B cell (primary cell): ENCODE results near the gene ATRIP. TPM values are rescaled to one million over a fixed set of nuclear protein-coding genes. Genes with fewer than 3 reads are reported as not detected.

ENCODE experiments used
- ATAC-seq: fragments of 200-7000 bp; cut with Tn5 transposase; one replicate; pipeline ENCODE4 v1.10.0; 2021; ENCODE audit warnings: low read depth, mild to moderate bottlenecking, moderate number of reproducible peaks, moderate library complexity
- CTCF ChIA-PET: fragments of 350-600 bp; sonication (Branson Sonifier 250); formaldehyde crosslinking; loops from one replicate; lab custom pipeline; 2021; ENCODE audit warnings: antibody characterized with exemption, inconsistent platforms; lab: Charles Lee
- POLR2A ChIA-PET: fragments of 350-600 bp; sonication (Branson Sonifier 250); formaldehyde crosslinking; loops from one replicate; lab custom pipeline; 2021; ENCODE audit warnings: antibody characterized with exemption; lab: Charles Lee
- DNase-seq: peaks from one replicate; pipeline ENCODE4 v3.0.0; 2013
- H2AFZ ChIP-seq: 2 replicates; pipeline ENCODE4 v1.6.1; 2012; ENCODE audit warnings: mild to moderate bottlenecking, low read depth, low read length; ENCODE audit not compliant: insufficient read depth, poor library complexity, severe bottlenecking
- H3K27ac ChIP-seq, 2 donors: 1 replicate in 1 of 2; 2 replicates in 1 of 2; pipeline ENCODE4 v1.5.1; 2012 to 2013; ENCODE audit warnings: low read length in 2 of 2, mild to moderate bottlenecking in 2 of 2, moderate library complexity in 1 of 2
- H3K27me3 ChIP-seq, 4 experiments: fragments of 200-600 bp in 1 of 4; sonication (generic) in 1 of 4; replicated peaks in 1 of 4; 1 replicate in 2 of 4; 2 replicates in 2 of 4; pipeline versions ENCODE4 v1.6.1 to v1.7.0; 2013 to 2016; ENCODE audit warnings: low read length in 3 of 4, mild to moderate bottlenecking in 2 of 4, mixed read lengths in 1 of 4, moderate library complexity in 1 of 4; ENCODE audit not compliant: insufficient read depth in 4 of 4, control insufficient read depth in 3 of 4; ENCODE audit errors: control extremely low read depth in 1 of 4
- H3K36me3 ChIP-seq, 2 experiments: replicated peaks in 1 of 2; 1 replicate in 1 of 2; 2 replicates in 1 of 2; pipeline versions ENCODE4 v1.6.1 to v1.7.1; 2013; ENCODE audit warnings: low read length in 1 of 2; ENCODE audit not compliant: insufficient read depth in 2 of 2, control insufficient read depth in 1 of 2; ENCODE audit errors: control extremely low read depth in 1 of 2, extremely low read depth in 1 of 2
- H3K4me1 ChIP-seq, 2 donors: fragments of 200-600 bp in 1 of 2; sonication (generic) in 1 of 2; 1 replicate in 1 of 2; 2 replicates in 1 of 2; pipeline versions ENCODE4 v1.5.1 to v1.6.1; 2013 to 2017; ENCODE audit warnings: low read length in 2 of 2; ENCODE audit not compliant: control insufficient read depth in 2 of 2, insufficient read depth in 2 of 2
- H3K4me2 ChIP-seq: replicated peaks from 2 replicates; pipeline ENCODE3; 2012; ENCODE audit warnings: mild to moderate bottlenecking, low read depth, low read length; ENCODE audit not compliant: poor library complexity, severe bottlenecking
- H3K4me3 ChIP-seq, 5 experiments: fragments of 200-600 bp in 1 of 5; sonication (generic) in 1 of 5; 1 replicate in 3 of 5; 2 replicates in 2 of 5; pipeline versions ENCODE4 v1.5.1 to v1.7.0; 2011 to 2016; ENCODE audit warnings: low read length in 4 of 5, mild to moderate bottlenecking in 4 of 5, low read depth in 2 of 5, control low read depth in 1 of 5, moderate library complexity in 1 of 5; ENCODE audit not compliant: insufficient read depth in 1 of 5; ENCODE audit errors: control extremely low read depth in 1 of 5, extremely low read depth in 1 of 5
- H3K79me2 ChIP-seq: fragments of 200-600 bp; sonication (generic); one replicate; pipeline ENCODE4 v1.6.0; 2016; ENCODE audit warnings: low read length; ENCODE audit not compliant: control insufficient read depth, insufficient read depth
- H3K9ac ChIP-seq: fragments of 200-600 bp; sonication (generic); 2 replicates; pipeline ENCODE4 v1.6.1; 2017; ENCODE audit warnings: mild to moderate bottlenecking, low read length, moderate library complexity
- H3K9me3 ChIP-seq, 3 donors: one replicate each; pipeline versions ENCODE4 v1.6.1 to v1.7.1; 2013; ENCODE audit warnings: low read length in 2 of 3; ENCODE audit not compliant: control insufficient read depth in 2 of 3, insufficient read depth in 1 of 3; ENCODE audit errors: control extremely low read depth in 1 of 3
- H4K20me1 ChIP-seq: 2 replicates; pipeline ENCODE4 v1.6.0; 2012; ENCODE audit warnings: mild to moderate bottlenecking, low read length; ENCODE audit not compliant: insufficient read depth, control insufficient read depth, poor library complexity, severe bottlenecking
- H3K27ac Mint-ChIP-seq: one replicate; pipeline ENCODE4 v1.8.0; 2021; ENCODE audit warnings: mixed read lengths
- H3K27me3 Mint-ChIP-seq: one replicate; pipeline ENCODE4 v1.8.0; 2021; ENCODE audit warnings: mixed read lengths
- H3K4me1 Mint-ChIP-seq: one replicate; pipeline ENCODE4 v1.8.0; 2021; ENCODE audit warnings: mixed read lengths
- H3K4me3 Mint-ChIP-seq: one replicate; pipeline ENCODE4 v1.8.0; 2021; ENCODE audit warnings: mixed read lengths
- H3K9me3 Mint-ChIP-seq: one replicate; pipeline ENCODE4 v1.8.0; 2022; ENCODE audit warnings: mixed read lengths; ENCODE audit not compliant: insufficient read depth
- CTCF ChIP-seq: fragments of 200-600 bp; IDR thresholded peaks from one replicate; pipeline ENCODE4 v1.8.0; 2022; ENCODE audit warnings: antibody characterized with exemption, mild to moderate bottlenecking
- EZH2 ChIP-seq: IDR thresholded peaks from 2 replicates; pipeline ENCODE4 v1.6.1; 2012; ENCODE audit warnings: borderline replicate concordance, low read depth, mild to moderate bottlenecking, moderate library complexity, low read length; ENCODE audit not compliant: insufficient read depth, poor library complexity, severe bottlenecking
- WGBS: methylation state at CpG from one replicate; pipeline ENCODE4 v1.1.5; 2013; ENCODE audit warnings: missing lambda C conversion rate; ENCODE audit not compliant: insufficient coverage; 5-methylcytosine and 5-hydroxymethylcytosine counted together
- intact Hi-C: fragments of 100-400 bp; cut with micrococcal nuclease; formaldehyde crosslinking; loops from one replicate; pipeline ENCODE4 v1.10.0; 2022
- polyA plus RNA-seq: library from polyadenylated mRNA; depleted of rRNA; stranded (reverse); fragments of >200 nt; gene quantifications from 2 replicates; pipeline ENCODE4 v1.2.3, GENCODE V29; 2012
- total RNA-seq, 2 donors: library from RNA; stranded (reverse); fragments of 120-200 nt in 1 of 2; gene quantifications; 1 replicate in 1 of 2; 2 replicates in 1 of 2; pipeline versions ENCODE4 v1.2.3 to v1.2.4, GENCODE V29; 2013 to 2022

Gene ATRIP
- total and polyA plus RNA-seq, 2 donors (not counting 1 experiment from before 2014, with no cell fraction given): 10.5 to 11.6 TPM

GRCh38 chr3:48486952-48487351 is 40.4 kb downstream of the ATRIP start:
- no peaks in the 10 kb centered on the region for H3K9me3 Mint-ChIP-seq
- no peak for TF ChIP-seq CTCF
- TF ChIP-seq EZH2: no peak
- peaks cover 3% of the 10 kb centered on the region for H3K4me1 Mint-ChIP-seq
- H3K4me2 ChIP-seq: no peak overlapping the region
- no CpG with 5 or more reads among the region's 5 CpGs for WGBS
- H3K79me2 ChIP-seq: no peaks in the 10 kb centered on the region
- intact Hi-C loops: no loop called here
- no peak overlapping the region for H3K9ac ChIP-seq
- H2AFZ ChIP-seq: no peak overlapping the region
- H3K27me3 Mint-ChIP-seq: no peaks in the 10 kb centered on the region
- DNase-seq (no peak), ATAC-seq (no peak)
- no peaks in the 10 kb centered on the region for H4K20me1 ChIP-seq
- no peak overlapping the region for H3K27ac Mint-ChIP-seq
- no peak overlapping the region for H3K27ac ChIP-seq
- H3K36me3 ChIP-seq: no peaks in the 10 kb centered on the region
- no peaks in the 10 kb centered on the region for H3K9me3 ChIP-seq
- CTCF ChIA-PET: no interaction called here
- POLR2A ChIA-PET: no interaction called here
- H3K4me1 ChIP-seq: no peaks in the 10 kb centered on the region
- H3K4me3 ChIP-seq: no peak overlapping the region
- no peak overlapping the region for H3K4me3 Mint-ChIP-seq
- H3K27me3 ChIP-seq: no peaks in the 10 kb centered on the region

DNA sequence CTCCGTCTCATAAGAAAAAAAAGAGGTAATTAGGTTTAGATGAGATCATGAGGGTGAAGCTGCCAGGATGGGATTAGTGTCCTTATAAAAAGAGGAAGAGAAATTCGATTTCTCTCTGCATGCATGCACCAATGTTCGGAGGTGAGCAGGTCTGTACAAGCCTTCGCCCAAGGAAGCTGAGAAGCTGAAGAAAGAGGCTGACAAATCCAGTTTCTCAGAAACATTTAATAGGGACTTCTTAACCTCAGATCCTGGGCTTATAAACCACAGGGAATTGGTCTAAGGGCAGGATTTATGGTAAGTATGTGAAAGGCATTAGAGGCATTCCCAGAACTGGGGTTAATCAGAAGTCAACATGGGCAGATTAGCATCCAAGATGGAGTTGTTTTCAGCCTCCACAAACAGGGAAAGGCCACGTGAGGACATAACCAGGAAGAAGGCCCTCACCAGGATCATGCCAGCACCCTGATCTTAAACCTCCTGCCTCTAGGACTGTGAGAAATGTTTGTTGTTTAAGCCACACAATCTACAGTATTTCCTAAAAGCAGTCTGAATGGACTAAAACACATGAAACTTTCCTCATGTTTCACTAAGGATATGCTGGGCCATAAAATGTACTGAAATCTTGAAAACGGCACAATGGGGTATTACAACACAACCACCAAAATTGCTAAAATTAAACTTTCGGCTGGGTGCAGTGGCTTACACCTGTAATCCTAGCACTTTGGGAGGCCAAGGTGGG is 46.1 kb downstream of the ATRIP start:
- Histone ChIP-seq H3K4me2 (no peak overlapping the region), H3K79me2 (no peaks in the 10 kb centered on the region), H3K9me3 (no peaks in the 10 kb centered on the region), H2AFZ (no peak overlapping the region), H3K4me1 (peaks cover 0 to 12% of the 10 kb centered on the region in 2 donors), H3K4me3 (no peak overlapping the region), H4K20me1 (no peaks in the 10 kb centered on the region), H3K27me3 (no peaks in the 10 kb centered on the region), H3K36me3 (no peaks in the 10 kb centered on the region), H3K27ac (no peak overlapping the region), H3K9ac (no peak overlapping the region)
- POLR2A ChIA-PET: interaction anchor here (0.6 to 1.2 kb wide), 2 partner anchors 20 to 25 kb away, joined by 5 to 11 read pairs; no protein-coding TSS in a partner anchor
- DNase-seq (peak; percentile 76), ATAC-seq (peak; percentile 95)
- intact Hi-C loops: loop anchor here (1.0 kb wide), 1 partner anchor 19 kb away; no protein-coding TSS in a partner anchor
- Mint-ChIP-seq H3K27ac (peak overlapping the region; percentile 22), H3K4me3 (peak overlapping the region; percentile 14), H3K4me1 (peaks cover 15% of the 10 kb centered on the region), H3K9me3 (no peaks in the 10 kb centered on the region), H3K27me3 (no peaks in the 10 kb centered on the region)
- TF ChIP-seq CTCF: no peak
- TF ChIP-seq EZH2: no peak
- 17% methylated on average over 2 of the region's 7 CpGs for WGBS
- CTCF ChIA-PET: interaction anchor here (1.0 to 3.0 kb wide), 6 partner anchors 12 to 92 kb away, joined by 3 to 8 read pairs (median 4); partner anchors contain the start of genes CCDC51, SHISA5 and TMA7
